ENCODE data around the gene DYNC2I2. TPM values are rescaled to one million over a fixed set of nuclear protein-coding genes. Genes with fewer than 3 reads are reported as not detected.

The DYNC2I2 gene
- total and polyA plus RNA-seq, 2 experiments from 2014 or later = 48.7 to 78.3 TPM

- TF ChIP-seq ETS1 (IDR thresholded peaks at IDR 0.05) (no peak), REST (IDR thresholded peaks at IDR 0.05; ENCODE audit: unreplicated experiment) (no peak), JUNB (IDR thresholded peaks at IDR 0.05; ENCODE audit: unreplicated experiment) (no peak), ZNF462 (CRISPR knock-in tag; IDR thresholded peaks at IDR 0.05) (no peak), NANOG (IDR thresholded peaks at IDR 0.05; ENCODE audit: borderline replicate concordance) (no peak), ZNF331 (CRISPR knock-in tag; IDR thresholded peaks at IDR 0.05; ENCODE audit: low read depth) (no peak), EZH2 (IDR thresholded peaks at IDR 0.05; ENCODE audit: low read depth, unreplicated experiment) (no peak), CREB1 (CRISPR knock-in tag; IDR thresholded peaks at IDR 0.05; ENCODE audit: low read depth) (no peak), POLR2AphosphoS5 (IDR thresholded peaks at IDR 0.05; ENCODE audit: low read depth) (no peak), ZNF114 (CRISPR knock-in tag; IDR thresholded peaks at IDR 0.05) (no peak), STAT1 (IDR thresholded peaks at IDR 0.05; ENCODE audit: unreplicated experiment) (no peak), EZH2phosphoT487 (IDR thresholded peaks at IDR 0.05; ENCODE audit: unreplicated experiment) (no peak), CTCF (conservative IDR thresholded peaks at IDR 0.05; ENCODE audit: low read depth in 2 of 2) (no peak)
- no peaks in the 10 kb centered on the region for H3K27me3 ChIP-seq (ENCODE audit: insufficient read depth)
- Mint-ChIP-seq H3K36me3 (ENCODE audit: low read depth) (peaks cover 84% of the 10 kb centered on the region), H3K4me1 (no peaks in the 10 kb centered on the region), H3K27ac (no peak overlapping the region), H3K4me3 (no peak overlapping the region), H3K9me3 (no peaks in the 10 kb centered on the region), H3K27me3 (ENCODE audit: insufficient read depth, low read depth, poor library complexity) (no peaks in the 10 kb centered on the region)
- H3K36me3 ChIP-seq (ENCODE audit: insufficient read depth) = peaks cover 54% of the 10 kb centered on the region
- no peak for ATAC-seq
- no peak overlapping the region for H3K4me3 ChIP-seq
- H3K9me2 ChIP-seq (ENCODE audit: insufficient read depth) = no peaks in the 10 kb centered on the region
- no peak overlapping the region for H3K4me2 ChIP-seq
- no peak overlapping the region for H2AFZ ChIP-seq
- H3K4me1 ChIP-seq (ENCODE audit: insufficient read depth) = no peaks in the 10 kb centered on the region
- no peak for DNase-seq (ENCODE audit: low spot score)
- H3F3A ChIP-seq (replicated peaks; ENCODE audit: low read depth) = 0 out of 2 replicates have a peak, but pooled peaks cover 6% of the 10 kb centered on the region
- H3K27ac ChIP-seq (ENCODE audit: low read depth) = no peak overlapping the region
- no peaks in the 10 kb centered on the region for H3K79me2 ChIP-seq (replicated peaks; ENCODE audit: insufficient read depth)
- H4K20me1 ChIP-seq (replicated peaks; ENCODE audit: insufficient read depth) = no peaks in the 10 kb centered on the region; the same call in 1 of the 2 replicates
These were observed 61.2 kb downstream of the DYNC2I2 start for GRCh38 chr9:128595471-128595870.
